ENCODE data around the gene CALCOCO2. TPM values are rescaled to one million over a fixed set of nuclear protein-coding genes. Genes with fewer than 3 reads are reported as not detected.
A peak's percentile ranks its signal among the peaks of the same experiment; 100 is the strongest.

The CALCOCO2 gene
- total and polyA plus RNA-seq, 10 of the 15 experiments (the other 5 are each of a cell fraction or from before 2014, with no cell fraction given): 20.2 to 138 (median 53.1) TPM

- ATAC-seq (no peak), DNase-seq (ENCODE audit: low read depth, low spot score) (no peak), FAIRE-seq (no peak)
- in situ Hi-C loops (cut with MboI) (no loop called here), intact Hi-C loops (cut with micrococcal nuclease; ENCODE audit: unreplicated experiment) (no loop called here)
- Histone ChIP-seq H3K27ac (ENCODE audit: control insufficient read depth, insufficient read depth) (no peak overlapping the region; the same call in 1 of the 2 replicates), H3K4me2 (ENCODE audit: control insufficient read depth, insufficient read depth) (peak overlapping the region; percentile 93; the same call in 1 of the 2 replicates), H3K27me3 (replicated peaks in 1 of 2; ENCODE audit: control insufficient read depth in 2 of 2, insufficient read depth in 2 of 2, low read length in 1 of 2) (no peaks in the 10 kb centered on the region), H2AFZ (ENCODE audit: control insufficient read depth, low read depth, low read length) (no peak overlapping the region), H3K9ac (ENCODE audit: control insufficient read depth, insufficient read depth, low read length) (no peak overlapping the region), H3K9me3 (replicated peaks; ENCODE audit: control insufficient read depth, insufficient read depth, low read length) (no peaks in the 10 kb centered on the region), H4K20me1 (ENCODE audit: control insufficient read depth, insufficient read depth) (no peaks in the 10 kb centered on the region), H3K4me1 (ENCODE audit: control insufficient read depth, insufficient read depth, low read length) (peaks cover 33% of the 10 kb centered on the region), H3K79me2 (ENCODE audit: control insufficient read depth, insufficient read depth, low read length) (peaks cover 88% of the 10 kb centered on the region), H3K36me3 (ENCODE audit: control insufficient read depth in 2 of 2, insufficient read depth in 2 of 2, low read length in 1 of 2) (peaks cover 0 to 18% of the 10 kb centered on the region in 2 experiments), H3K4me3 (0 out of 2 replicates have a peak overlapping the region, but pooled peaks have one; percentile 84)
- CTCF ChIA-PET: no interaction called here
- RAD21 ChIA-PET (ENCODE audit: unreplicated experiment): no interaction called here
- SMC1A ChIA-PET (ENCODE audit: uncharacterized antibody, unreplicated experiment): no interaction called here
- POLR2A ChIA-PET: no interaction called here
- WGBS (ENCODE audit: insufficient coverage, insufficient replicate concordance, low lambda C conversion rate, missing lambda C conversion rate): 100% methylated on average over 2 of the region's 2 CpGs
- no TSS peak for BruUV-seq (replicated peaks)
- TF ChIP-seq WRNIP1 (IDR thresholded peaks at IDR 0.05; ENCODE audit: borderline replicate concordance, low read depth, low read length) (no peak), IRF3 (IDR thresholded peaks at IDR 0.05) (no peak), CTCF (IDR thresholded peaks at IDR 0.05 in 2 of 3, conservative IDR thresholded peaks at IDR 0.05 in 1 of 3; ENCODE audit: control insufficient read depth in 2 of 3, extremely low read depth in 1 of 3, insufficient read depth in 1 of 3, low read depth in 3 of 3, low read length in 3 of 3) (no peak), STAT3 (IDR thresholded peaks at IDR 0.05; ENCODE audit: low read depth, low read length) (no peak), EP300 (IDR thresholded peaks at IDR 0.05; ENCODE audit: borderline replicate concordance in 1 of 2, control insufficient read depth in 1 of 2, low read depth in 2 of 2, low read length in 2 of 2) (no peak), BHLHE40 (IDR thresholded peaks at IDR 0.05; ENCODE audit: borderline replicate concordance in 1 of 2, low read depth in 2 of 2, low read length in 1 of 2) (no peak), ZBED1 (IDR thresholded peaks at IDR 0.05; ENCODE audit: borderline replicate concordance) (no peak), CHD4 (IDR thresholded peaks at IDR 0.05) (no peak), YBX1 (IDR thresholded peaks at IDR 0.05) (no peak), MYC (IDR thresholded peaks at IDR 0.05; ENCODE audit: insufficient read depth, insufficient read length, insufficient replicate concordance, low read length, severe bottlenecking) (no peak), HCFC1 (IDR thresholded peaks at IDR 0.05; ENCODE audit: low read length) (no peak), NFXL1 (IDR thresholded peaks at IDR 0.05; ENCODE audit: borderline replicate concordance) (no peak)
- TF ChIP-seq, protein P1, sequence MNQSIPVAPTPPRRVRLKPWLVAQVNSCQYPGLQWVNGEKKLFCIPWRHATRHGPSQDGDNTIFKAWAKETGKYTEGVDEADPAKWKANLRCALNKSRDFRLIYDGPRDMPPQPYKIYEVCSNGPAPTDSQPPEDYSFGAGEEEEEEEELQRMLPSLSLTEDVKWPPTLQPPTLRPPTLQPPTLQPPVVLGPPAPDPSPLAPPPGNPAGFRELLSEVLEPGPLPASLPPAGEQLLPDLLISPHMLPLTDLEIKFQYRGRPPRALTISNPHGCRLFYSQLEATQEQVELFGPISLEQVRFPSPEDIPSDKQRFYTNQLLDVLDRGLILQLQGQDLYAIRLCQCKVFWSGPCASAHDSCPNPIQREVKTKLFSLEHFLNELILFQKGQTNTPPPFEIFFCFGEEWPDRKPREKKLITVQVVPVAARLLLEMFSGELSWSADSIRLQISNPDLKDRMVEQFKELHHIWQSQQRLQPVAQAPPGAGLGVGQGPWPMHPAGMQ (IDR thresholded peaks at IDR 0.05; ENCODE audit: borderline replicate concordance): no peak
Observed at GRCh38 chr17:48912476-48912875, 81.6 kb downstream of the CALCOCO2 start.
